HEK293 (cell line): Measurements from ENCODE around the gene SLC7A10.
A peak's percentile ranks its signal among the peaks of the same experiment; 100 is the strongest.

Source experiments
- GLI4 ChIP-seq: fragments of 450-650 bp; formaldehyde crosslinking; IDR thresholded peaks from 2 replicates; pipeline ENCODE4 v1.5.1; 2016; ENCODE audit warnings: missing biosample characterization, missing genetic modification characterization
- GLIS1 ChIP-seq: fragments of 450-650 bp; formaldehyde crosslinking; IDR thresholded peaks from 2 replicates; pipeline ENCODE4 v1.5.1; 2016; ENCODE audit warnings: missing biosample characterization, missing genetic modification characterization
- MYNN ChIP-seq: fragments of 450-650 bp; formaldehyde crosslinking; IDR thresholded peaks from 2 replicates; pipeline ENCODE4 v1.5.1; 2016; ENCODE audit warnings: missing biosample characterization, missing genetic modification characterization, borderline replicate concordance
- SETDB1 ChIP-seq: IDR thresholded peaks from one replicate; pipeline ENCODE4 v1.6.1; 2017; ENCODE audit warnings: mild to moderate bottlenecking, low read length, moderate library complexity, mixed read lengths; ENCODE audit not compliant: insufficient read length
- YY1 ChIP-seq: fragments of 450-650 bp; formaldehyde crosslinking; IDR thresholded peaks from 2 replicates; pipeline ENCODE4 v1.5.1; 2018; ENCODE audit warnings: missing biosample characterization, missing genetic modification characterization
- ZBTB8A ChIP-seq: fragments of 450-650 bp; formaldehyde crosslinking; IDR thresholded peaks from 2 replicates; pipeline ENCODE4 v1.5.1; 2016; ENCODE audit warnings: missing biosample characterization, missing genetic modification characterization
- ZEB2 ChIP-seq: fragments of 450-650 bp; formaldehyde crosslinking; IDR thresholded peaks from 2 replicates; pipeline ENCODE4 v1.5.1; 2016; ENCODE audit warnings: missing biosample characterization, missing genetic modification characterization
- ZFP37 ChIP-seq: fragments of 450-650 bp; formaldehyde crosslinking; IDR thresholded peaks from 2 replicates; pipeline ENCODE4 v1.5.1; 2016; ENCODE audit warnings: missing biosample characterization, missing genetic modification characterization
- ZFP69B ChIP-seq: fragments of 450-650 bp; formaldehyde crosslinking; IDR thresholded peaks from 2 replicates; pipeline ENCODE4 v1.5.1; 2016; ENCODE audit warnings: missing biosample characterization, missing genetic modification characterization
- ZNF114 ChIP-seq: fragments of 450-650 bp; formaldehyde crosslinking; IDR thresholded peaks from 2 replicates; pipeline ENCODE4 v1.5.0; 2017; ENCODE audit warnings: missing biosample characterization, missing genetic modification characterization
- ZNF157 ChIP-seq: fragments of 450-650 bp; formaldehyde crosslinking; IDR thresholded peaks from 2 replicates; pipeline ENCODE4 v1.5.1; 2016; ENCODE audit warnings: missing biosample characterization, missing genetic modification characterization
- ZNF2 ChIP-seq: fragments of 450-650 bp; formaldehyde crosslinking; IDR thresholded peaks from 2 replicates; pipeline ENCODE4 v1.5.1; 2016; ENCODE audit warnings: missing biosample characterization, missing genetic modification characterization
- ZNF239 ChIP-seq: fragments of 450-650 bp; formaldehyde crosslinking; IDR thresholded peaks from 2 replicates; pipeline ENCODE4 v1.5.1; 2016; ENCODE audit warnings: missing biosample characterization, missing genetic modification characterization
- ZNF266 ChIP-seq: fragments of 450-650 bp; formaldehyde crosslinking; IDR thresholded peaks from 2 replicates; pipeline ENCODE4 v1.5.1; 2016; ENCODE audit warnings: missing biosample characterization, missing genetic modification characterization, low read depth
- ZNF350 ChIP-seq: fragments of 450-650 bp; formaldehyde crosslinking; IDR thresholded peaks from 2 replicates; pipeline ENCODE4 v1.5.0; 2017; ENCODE audit warnings: missing biosample characterization, mild to moderate bottlenecking, missing genetic modification characterization
- ZNF366 ChIP-seq: fragments of 450-650 bp; formaldehyde crosslinking; conservative IDR thresholded peaks from 2 replicates; pipeline ENCODE4 v1.5.1; 2016; ENCODE audit warnings: missing biosample characterization, missing genetic modification characterization
- ZNF600 ChIP-seq: fragments of 450-650 bp; formaldehyde crosslinking; IDR thresholded peaks from 2 replicates; pipeline ENCODE4 v1.5.1; 2016; ENCODE audit warnings: missing biosample characterization, missing genetic modification characterization
- ZNF621 ChIP-seq: fragments of 450-650 bp; formaldehyde crosslinking; IDR thresholded peaks from 2 replicates; pipeline ENCODE4 v1.5.1; 2017; ENCODE audit warnings: missing biosample characterization, missing genetic modification characterization
- ZNF76 ChIP-seq: fragments of 450-650 bp; formaldehyde crosslinking; IDR thresholded peaks from 2 replicates; pipeline ENCODE4; 2016; ENCODE audit warnings: low read depth, missing biosample characterization, missing genetic modification characterization, borderline replicate concordance
- ZSCAN30 ChIP-seq: fragments of 450-650 bp; IDR thresholded peaks from 2 replicates; pipeline ENCODE4 v1.5.1; 2018; ENCODE audit warnings: missing biosample characterization, mild to moderate bottlenecking, missing genetic modification characterization, moderate library complexity
- TF ChIP-seq, protein P1 (sequence below): fragments of 450-650 bp; formaldehyde crosslinking; IDR thresholded peaks from 2 replicates; pipeline ENCODE4 v1.5.1; 2016; ENCODE audit warnings: missing biosample characterization, missing genetic modification characterization, borderline replicate concordance
- TF ChIP-seq, protein P2 (sequence below): fragments of 450-650 bp; formaldehyde crosslinking; IDR thresholded peaks from 2 replicates; pipeline ENCODE4 v1.5.1; 2016; ENCODE audit warnings: missing biosample characterization, missing genetic modification characterization
- TF ChIP-seq, protein P3 (sequence below): fragments of 450-650 bp; formaldehyde crosslinking; IDR thresholded peaks from 2 replicates; pipeline ENCODE4 v1.5.1; 2016; ENCODE audit warnings: missing biosample characterization, missing genetic modification characterization
- TF ChIP-seq, protein P4 (sequence below): fragments of 450-650 bp; formaldehyde crosslinking; optimal IDR thresholded peaks from 2 replicates; pipeline ENCODE3; 2016; ENCODE audit warnings: missing biosample characterization, mild to moderate bottlenecking, missing genetic modification characterization
- TF ChIP-seq, protein P5 (sequence below): fragments of 450-650 bp; formaldehyde crosslinking; IDR thresholded peaks from 2 replicates; pipeline ENCODE4 v1.5.1; 2016; ENCODE audit warnings: missing biosample characterization, missing genetic modification characterization

Gene SLC7A10

DNA sequence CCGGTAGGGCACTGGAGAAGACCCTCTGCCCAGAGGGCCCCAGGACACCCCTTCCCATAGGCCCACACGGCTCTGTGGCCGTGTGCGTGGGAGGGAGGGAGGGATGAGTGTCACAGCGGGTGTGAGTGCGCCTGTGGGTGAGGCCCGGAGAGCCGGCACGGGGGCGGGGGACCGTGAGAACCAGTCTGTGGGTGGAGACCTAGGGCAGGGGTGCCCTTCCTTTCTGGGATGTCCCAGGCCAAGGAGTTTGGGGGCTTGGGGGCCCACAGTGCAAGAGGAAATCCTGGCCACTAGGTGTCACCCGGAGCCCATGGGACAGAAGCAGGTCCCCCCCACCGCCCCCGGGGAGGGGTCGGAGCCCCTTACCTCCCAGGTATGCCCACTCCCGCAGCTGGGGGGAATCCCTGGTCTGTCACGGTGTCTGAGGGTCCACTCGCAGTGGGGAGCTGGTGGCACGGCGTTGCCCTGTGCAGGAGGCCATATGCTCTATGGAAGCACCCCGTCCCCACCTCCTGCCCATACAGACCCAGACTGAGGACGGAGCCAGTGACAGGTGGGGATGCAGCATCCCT lies 16.0 kb upstream of the SLC7A10 start (continued):
- TF ChIP-seq ZNF2 (tag by site-specific recombination): peak; percentile 93
- no peak for TF ChIP-seq ZNF157
- TF ChIP-seq, protein P1, sequence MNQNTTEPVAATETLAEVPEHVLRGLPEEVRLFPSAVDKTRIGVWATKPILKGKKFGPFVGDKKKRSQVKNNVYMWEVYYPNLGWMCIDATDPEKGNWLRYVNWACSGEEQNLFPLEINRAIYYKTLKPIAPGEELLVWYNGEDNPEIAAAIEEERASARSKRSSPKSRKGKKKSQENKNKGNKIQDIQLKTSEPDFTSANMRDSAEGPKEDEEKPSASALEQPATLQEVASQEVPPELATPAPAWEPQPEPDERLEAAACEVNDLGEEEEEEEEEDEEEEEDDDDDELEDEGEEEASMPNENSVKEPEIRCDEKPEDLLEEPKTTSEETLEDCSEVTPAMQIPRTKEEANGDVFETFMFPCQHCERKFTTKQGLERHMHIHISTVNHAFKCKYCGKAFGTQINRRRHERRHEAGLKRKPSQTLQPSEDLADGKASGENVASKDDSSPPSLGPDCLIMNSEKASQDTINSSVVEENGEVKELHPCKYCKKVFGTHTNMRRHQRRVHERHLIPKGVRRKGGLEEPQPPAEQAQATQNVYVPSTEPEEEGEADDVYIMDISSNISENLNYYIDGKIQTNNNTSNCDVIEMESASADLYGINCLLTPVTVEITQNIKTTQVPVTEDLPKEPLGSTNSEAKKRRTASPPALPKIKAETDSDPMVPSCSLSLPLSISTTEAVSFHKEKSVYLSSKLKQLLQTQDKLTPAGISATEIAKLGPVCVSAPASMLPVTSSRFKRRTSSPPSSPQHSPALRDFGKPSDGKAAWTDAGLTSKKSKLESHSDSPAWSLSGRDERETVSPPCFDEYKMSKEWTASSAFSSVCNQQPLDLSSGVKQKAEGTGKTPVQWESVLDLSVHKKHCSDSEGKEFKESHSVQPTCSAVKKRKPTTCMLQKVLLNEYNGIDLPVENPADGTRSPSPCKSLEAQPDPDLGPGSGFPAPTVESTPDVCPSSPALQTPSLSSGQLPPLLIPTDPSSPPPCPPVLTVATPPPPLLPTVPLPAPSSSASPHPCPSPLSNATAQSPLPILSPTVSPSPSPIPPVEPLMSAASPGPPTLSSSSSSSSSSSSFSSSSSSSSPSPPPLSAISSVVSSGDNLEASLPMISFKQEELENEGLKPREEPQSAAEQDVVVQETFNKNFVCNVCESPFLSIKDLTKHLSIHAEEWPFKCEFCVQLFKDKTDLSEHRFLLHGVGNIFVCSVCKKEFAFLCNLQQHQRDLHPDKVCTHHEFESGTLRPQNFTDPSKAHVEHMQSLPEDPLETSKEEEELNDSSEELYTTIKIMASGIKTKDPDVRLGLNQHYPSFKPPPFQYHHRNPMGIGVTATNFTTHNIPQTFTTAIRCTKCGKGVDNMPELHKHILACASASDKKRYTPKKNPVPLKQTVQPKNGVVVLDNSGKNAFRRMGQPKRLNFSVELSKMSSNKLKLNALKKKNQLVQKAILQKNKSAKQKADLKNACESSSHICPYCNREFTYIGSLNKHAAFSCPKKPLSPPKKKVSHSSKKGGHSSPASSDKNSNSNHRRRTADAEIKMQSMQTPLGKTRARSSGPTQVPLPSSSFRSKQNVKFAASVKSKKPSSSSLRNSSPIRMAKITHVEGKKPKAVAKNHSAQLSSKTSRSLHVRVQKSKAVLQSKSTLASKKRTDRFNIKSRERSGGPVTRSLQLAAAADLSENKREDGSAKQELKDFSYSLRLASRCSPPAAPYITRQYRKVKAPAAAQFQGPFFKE: no peak
- TF ChIP-seq, protein P2, sequence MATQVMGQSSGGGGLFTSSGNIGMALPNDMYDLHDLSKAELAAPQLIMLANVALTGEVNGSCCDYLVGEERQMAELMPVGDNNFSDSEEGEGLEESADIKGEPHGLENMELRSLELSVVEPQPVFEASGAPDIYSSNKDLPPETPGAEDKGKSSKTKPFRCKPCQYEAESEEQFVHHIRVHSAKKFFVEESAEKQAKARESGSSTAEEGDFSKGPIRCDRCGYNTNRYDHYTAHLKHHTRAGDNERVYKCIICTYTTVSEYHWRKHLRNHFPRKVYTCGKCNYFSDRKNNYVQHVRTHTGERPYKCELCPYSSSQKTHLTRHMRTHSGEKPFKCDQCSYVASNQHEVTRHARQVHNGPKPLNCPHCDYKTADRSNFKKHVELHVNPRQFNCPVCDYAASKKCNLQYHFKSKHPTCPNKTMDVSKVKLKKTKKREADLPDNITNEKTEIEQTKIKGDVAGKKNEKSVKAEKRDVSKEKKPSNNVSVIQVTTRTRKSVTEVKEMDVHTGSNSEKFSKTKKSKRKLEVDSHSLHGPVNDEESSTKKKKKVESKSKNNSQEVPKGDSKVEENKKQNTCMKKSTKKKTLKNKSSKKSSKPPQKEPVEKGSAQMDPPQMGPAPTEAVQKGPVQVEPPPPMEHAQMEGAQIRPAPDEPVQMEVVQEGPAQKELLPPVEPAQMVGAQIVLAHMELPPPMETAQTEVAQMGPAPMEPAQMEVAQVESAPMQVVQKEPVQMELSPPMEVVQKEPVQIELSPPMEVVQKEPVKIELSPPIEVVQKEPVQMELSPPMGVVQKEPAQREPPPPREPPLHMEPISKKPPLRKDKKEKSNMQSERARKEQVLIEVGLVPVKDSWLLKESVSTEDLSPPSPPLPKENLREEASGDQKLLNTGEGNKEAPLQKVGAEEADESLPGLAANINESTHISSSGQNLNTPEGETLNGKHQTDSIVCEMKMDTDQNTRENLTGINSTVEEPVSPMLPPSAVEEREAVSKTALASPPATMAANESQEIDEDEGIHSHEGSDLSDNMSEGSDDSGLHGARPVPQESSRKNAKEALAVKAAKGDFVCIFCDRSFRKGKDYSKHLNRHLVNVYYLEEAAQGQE: 0 out of 2 replicates have a peak, but pooled peaks have one; percentile 12
- no peak for TF ChIP-seq ZFP37
- TF ChIP-seq ZNF350: no peak
- TF ChIP-seq, protein P3, sequence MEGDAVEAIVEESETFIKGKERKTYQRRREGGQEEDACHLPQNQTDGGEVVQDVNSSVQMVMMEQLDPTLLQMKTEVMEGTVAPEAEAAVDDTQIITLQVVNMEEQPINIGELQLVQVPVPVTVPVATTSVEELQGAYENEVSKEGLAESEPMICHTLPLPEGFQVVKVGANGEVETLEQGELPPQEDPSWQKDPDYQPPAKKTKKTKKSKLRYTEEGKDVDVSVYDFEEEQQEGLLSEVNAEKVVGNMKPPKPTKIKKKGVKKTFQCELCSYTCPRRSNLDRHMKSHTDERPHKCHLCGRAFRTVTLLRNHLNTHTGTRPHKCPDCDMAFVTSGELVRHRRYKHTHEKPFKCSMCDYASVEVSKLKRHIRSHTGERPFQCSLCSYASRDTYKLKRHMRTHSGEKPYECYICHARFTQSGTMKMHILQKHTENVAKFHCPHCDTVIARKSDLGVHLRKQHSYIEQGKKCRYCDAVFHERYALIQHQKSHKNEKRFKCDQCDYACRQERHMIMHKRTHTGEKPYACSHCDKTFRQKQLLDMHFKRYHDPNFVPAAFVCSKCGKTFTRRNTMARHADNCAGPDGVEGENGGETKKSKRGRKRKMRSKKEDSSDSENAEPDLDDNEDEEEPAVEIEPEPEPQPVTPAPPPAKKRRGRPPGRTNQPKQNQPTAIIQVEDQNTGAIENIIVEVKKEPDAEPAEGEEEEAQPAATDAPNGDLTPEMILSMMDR: peak; percentile 98
- TF ChIP-seq YY1 (tag by site-specific recombination): peak; percentile 35; the same call in 1 of the 2 replicates
- peak; percentile 73; the same call in 1 of the 2 replicates for TF ChIP-seq ZNF76 (tag by site-specific recombination)
- TF ChIP-seq ZNF600: no peak
- TF ChIP-seq GLI4 (tag by site-specific recombination): no peak
- TF ChIP-seq, protein P4, sequence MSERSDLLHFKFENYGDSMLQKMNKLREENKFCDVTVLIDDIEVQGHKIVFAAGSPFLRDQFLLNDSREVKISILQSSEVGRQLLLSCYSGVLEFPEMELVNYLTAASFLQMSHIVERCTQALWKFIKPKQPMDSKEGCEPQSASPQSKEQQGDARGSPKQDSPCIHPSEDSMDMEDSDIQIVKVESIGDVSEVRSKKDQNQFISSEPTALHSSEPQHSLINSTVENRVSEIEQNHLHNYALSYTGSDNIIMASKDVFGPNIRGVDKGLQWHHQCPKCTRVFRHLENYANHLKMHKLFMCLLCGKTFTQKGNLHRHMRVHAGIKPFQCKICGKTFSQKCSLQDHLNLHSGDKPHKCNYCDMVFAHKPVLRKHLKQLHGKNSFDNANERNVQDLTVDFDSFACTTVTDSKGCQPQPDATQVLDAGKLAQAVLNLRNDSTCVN (tag by site-specific recombination): peak; percentile 30
- no peak for TF ChIP-seq ZNF266 (tag by site-specific recombination)
- no peak for TF ChIP-seq MYNN (tag by site-specific recombination)
- TF ChIP-seq ZFP69B (tag by site-specific recombination): peak; percentile 96
- peak; percentile 86 for TF ChIP-seq ZNF366
- TF ChIP-seq SETDB1: no peak
- TF ChIP-seq GLIS1: peak; percentile 74
- peak; percentile 51 for TF ChIP-seq ZBTB8A (tag by site-specific recombination)
- 0 out of 2 replicates have a peak, but pooled peaks have one; percentile 17 for TF ChIP-seq ZNF621
- TF ChIP-seq ZSCAN30: peak; percentile 85
- peak; percentile 56; the same call in 1 of the 2 replicates for TF ChIP-seq ZNF239 (tag by site-specific recombination)
- TF ChIP-seq ZNF114 (tag by site-specific recombination): no peak
- TF ChIP-seq, protein P5, sequence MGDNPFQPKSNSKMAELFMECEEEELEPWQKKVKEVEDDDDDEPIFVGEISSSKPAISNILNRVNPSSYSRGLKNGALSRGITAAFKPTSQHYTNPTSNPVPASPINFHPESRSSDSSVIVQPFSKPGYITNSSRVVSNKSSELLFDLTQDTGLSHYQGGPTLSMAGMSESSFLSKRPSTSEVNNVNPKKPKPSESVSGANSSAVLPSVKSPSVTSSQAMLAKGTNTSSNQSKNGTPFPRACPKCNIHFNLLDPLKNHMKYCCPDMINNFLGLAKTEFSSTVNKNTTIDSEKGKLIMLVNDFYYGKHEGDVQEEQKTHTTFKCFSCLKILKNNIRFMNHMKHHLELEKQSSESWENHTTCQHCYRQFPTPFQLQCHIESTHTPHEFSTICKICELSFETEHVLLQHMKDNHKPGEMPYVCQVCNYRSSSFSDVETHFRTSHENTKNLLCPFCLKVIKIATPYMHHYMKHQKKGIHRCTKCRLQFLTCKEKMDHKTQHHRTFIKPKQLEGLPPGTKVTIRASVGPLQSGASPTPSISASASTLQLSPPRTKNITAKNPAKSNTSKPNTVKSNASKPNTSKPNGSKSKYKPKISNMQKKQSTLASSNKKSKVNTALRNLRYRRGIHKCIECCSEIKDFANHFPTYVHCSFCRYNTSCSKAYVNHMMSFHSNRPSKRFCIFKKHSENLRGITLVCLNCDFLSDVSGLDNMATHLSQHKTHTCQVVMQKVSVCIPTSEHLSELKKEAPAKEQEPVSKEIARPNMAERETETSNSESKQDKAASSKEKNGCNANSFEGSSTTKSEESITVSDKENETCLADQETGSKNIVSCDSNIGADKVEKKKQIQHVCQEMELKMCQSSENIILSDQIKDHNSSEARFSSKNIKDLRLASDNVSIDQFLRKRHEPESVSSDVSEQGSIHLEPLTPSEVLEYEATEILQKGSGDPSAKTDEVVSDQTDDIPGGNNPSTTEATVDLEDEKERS (tag by site-specific recombination): 0 out of 2 replicates have a peak, but pooled peaks have one; percentile 20
- TF ChIP-seq ZEB2 (tag by site-specific recombination): peak; percentile 60; the same call in 1 of the 2 replicates
